ENCODE data around the gene PLG. TPM values are rescaled to one million over a fixed set of nuclear protein-coding genes. Genes with fewer than 3 reads are reported as not detected.
"Not testable (repeated sequence)": the region's sequence is repeated elsewhere in the genome, so short reads cannot be mapped to it uniquely, and the experiment has no call there.

PLG gene
- total RNA-seq, 1 donor: 0.36 TPM

GRCh38 chr6:160696884-160697283 lies 5.2 kb upstream of the PLG start:
- not testable (repeated sequence) for H3K9me3 ChIP-seq (ENCODE audit: low read depth, low read length); DNase-seq (ENCODE audit: insufficient read length, low spot score, missing footprints); H2AFZ ChIP-seq (ENCODE audit: low read length); H3K4me3 ChIP-seq (ENCODE audit: insufficient read depth, low read length); H3K4me2 ChIP-seq (ENCODE audit: insufficient read depth, low read length); H3K79me2 ChIP-seq (ENCODE audit: insufficient read depth, low read length); H3K36me3 ChIP-seq (ENCODE audit: insufficient read depth, low read length); H3K27me3 ChIP-seq (ENCODE audit: insufficient read depth, low read length); H3K4me1 ChIP-seq (ENCODE audit: insufficient read depth, low read length); H3K27ac ChIP-seq (ENCODE audit: low read depth, low read length); H4K20me1 ChIP-seq (ENCODE audit: insufficient read depth, low read length)

GRCh38 chr6:160697826-160698225 lies 4.2 kb upstream of the PLG start:
- Histone ChIP-seq H3K4me1 (ENCODE audit: insufficient read depth, low read length) (no peaks in the 10 kb centered on the region), H3K79me2 (ENCODE audit: insufficient read depth, low read length) (no peaks in the 10 kb centered on the region), H2AFZ (ENCODE audit: low read length) (no peak overlapping the region), H3K27ac (ENCODE audit: low read depth, low read length) (no peak overlapping the region), H3K27me3 (ENCODE audit: insufficient read depth, low read length) (no peaks in the 10 kb centered on the region), H4K20me1 (ENCODE audit: insufficient read depth, low read length) (no peaks in the 10 kb centered on the region), H3K36me3 (ENCODE audit: insufficient read depth, low read length) (no peaks in the 10 kb centered on the region), H3K4me2 (ENCODE audit: insufficient read depth, low read length) (no peak overlapping the region), H3K9me3 (ENCODE audit: low read depth, low read length) (no peaks in the 10 kb centered on the region), H3K4me3 (ENCODE audit: insufficient read depth, low read length) (no peak overlapping the region)
- no peak for TF ChIP-seq CTCF (IDR thresholded peaks at IDR 0.05; ENCODE audit: extremely low read depth, low read depth, low read length)
- DNase-seq (ENCODE audit: insufficient read length, low spot score, missing footprints): no peak

DNA sequence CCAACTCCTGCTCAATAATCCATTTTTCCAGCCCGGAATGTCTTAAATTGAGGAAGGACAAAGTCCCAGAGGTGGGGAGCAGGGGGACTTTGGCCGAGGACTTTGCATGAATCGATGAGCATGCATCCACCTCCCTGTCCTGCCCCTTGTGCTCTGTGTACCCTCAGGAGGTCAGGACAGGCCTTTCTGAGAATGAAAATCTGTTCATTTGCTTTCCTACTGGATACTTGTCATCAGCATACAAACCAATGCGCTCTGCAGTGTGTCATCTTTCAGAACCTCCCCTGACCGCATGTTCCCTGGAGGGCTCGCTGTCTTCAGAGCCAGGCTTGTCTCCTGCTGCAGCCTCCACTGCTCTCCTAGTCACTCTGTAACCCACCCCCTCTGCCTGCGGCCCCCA lies 2.6 kb downstream of the PLG start:
- not testable (repeated sequence) for H2AFZ ChIP-seq (ENCODE audit: low read length); H3K27ac ChIP-seq (ENCODE audit: low read depth, low read length); H4K20me1 ChIP-seq (ENCODE audit: insufficient read depth, low read length); H3K4me2 ChIP-seq (ENCODE audit: insufficient read depth, low read length); H3K4me3 ChIP-seq (ENCODE audit: insufficient read depth, low read length); H3K9me3 ChIP-seq (ENCODE audit: low read depth, low read length); DNase-seq (ENCODE audit: insufficient read length, low spot score, missing footprints); H3K36me3 ChIP-seq (ENCODE audit: insufficient read depth, low read length); H3K79me2 ChIP-seq (ENCODE audit: insufficient read depth, low read length); H3K4me1 ChIP-seq (ENCODE audit: insufficient read depth, low read length); H3K27me3 ChIP-seq (ENCODE audit: insufficient read depth, low read length)

DNA sequence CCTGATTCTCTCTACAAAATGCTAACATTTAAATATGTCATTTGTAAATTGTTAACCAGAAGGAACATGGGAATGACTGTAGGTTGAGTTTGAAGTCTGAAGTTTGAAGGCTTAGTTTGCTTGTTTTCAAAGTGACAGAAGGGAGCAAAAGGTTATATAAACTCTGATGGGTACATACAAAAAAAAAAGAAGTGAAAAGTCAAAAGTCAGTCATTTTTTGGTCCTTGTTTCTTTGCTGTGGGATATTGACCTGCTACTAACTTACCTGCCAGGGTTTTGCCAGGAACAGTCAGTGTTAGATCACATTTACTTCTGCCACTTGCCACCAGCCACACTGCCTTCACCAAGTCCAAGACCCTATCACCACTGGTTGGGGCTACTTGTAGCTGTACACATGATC lies 6.9 kb downstream of the PLG start:
- H3K27ac ChIP-seq (ENCODE audit: low read depth, low read length); H3K36me3 ChIP-seq (ENCODE audit: insufficient read depth, low read length); H3K4me1 ChIP-seq (ENCODE audit: insufficient read depth, low read length); H3K4me2 ChIP-seq (ENCODE audit: insufficient read depth, low read length); H4K20me1 ChIP-seq (ENCODE audit: insufficient read depth, low read length); H3K4me3 ChIP-seq (ENCODE audit: insufficient read depth, low read length); H3K9me3 ChIP-seq (ENCODE audit: low read depth, low read length); H3K79me2 ChIP-seq (ENCODE audit: insufficient read depth, low read length); H2AFZ ChIP-seq (ENCODE audit: low read length); DNase-seq (ENCODE audit: insufficient read length, low spot score, missing footprints); H3K27me3 ChIP-seq (ENCODE audit: insufficient read depth, low read length): not testable (repeated sequence)

DNA sequence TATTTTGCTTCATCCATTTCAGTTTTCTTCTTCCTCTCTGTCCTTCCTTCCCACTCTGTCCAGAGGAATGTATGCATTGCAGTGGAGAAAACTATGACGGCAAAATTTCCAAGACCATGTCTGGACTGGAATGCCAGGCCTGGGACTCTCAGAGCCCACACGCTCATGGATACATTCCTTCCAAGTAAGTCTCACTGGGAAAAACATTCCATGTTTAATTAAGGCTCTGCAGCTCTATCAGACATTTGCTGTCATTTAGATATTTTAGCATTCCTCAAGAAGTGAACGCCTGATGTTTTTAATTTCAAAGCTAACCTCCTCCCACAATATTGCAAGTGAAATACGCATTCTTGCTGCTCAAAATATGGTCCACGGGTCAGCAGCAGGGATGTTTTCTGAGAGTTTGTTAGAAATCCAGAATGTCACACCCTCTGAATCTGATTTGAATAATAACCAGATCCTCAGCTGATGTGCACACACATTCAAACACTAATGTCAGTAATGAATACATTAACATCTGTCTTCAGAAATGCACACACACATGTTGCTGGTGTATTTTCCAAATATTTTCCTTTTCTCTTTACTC lies 12.8 kb downstream of the PLG start:
- H3K79me2 ChIP-seq (ENCODE audit: insufficient read depth, low read length): no peaks in the 10 kb centered on the region
- H4K20me1 ChIP-seq (ENCODE audit: insufficient read depth, low read length): no peaks in the 10 kb centered on the region
- no peaks in the 10 kb centered on the region for H3K36me3 ChIP-seq (ENCODE audit: insufficient read depth, low read length)
- no peak overlapping the region for H3K4me3 ChIP-seq (ENCODE audit: insufficient read depth, low read length)
- H2AFZ ChIP-seq (ENCODE audit: low read length): no peak overlapping the region
- H3K9me3 ChIP-seq (ENCODE audit: low read depth, low read length): no peaks in the 10 kb centered on the region
- H3K27ac ChIP-seq (ENCODE audit: low read depth, low read length): no peak overlapping the region
- no peak for TF ChIP-seq CTCF (IDR thresholded peaks at IDR 0.05; ENCODE audit: extremely low read depth, low read depth, low read length)
- no peak overlapping the region for H3K4me2 ChIP-seq (ENCODE audit: insufficient read depth, low read length)
- no peaks in the 10 kb centered on the region for H3K4me1 ChIP-seq (ENCODE audit: insufficient read depth, low read length)
- no peaks in the 10 kb centered on the region for H3K27me3 ChIP-seq (ENCODE audit: insufficient read depth, low read length)
- no peak for DNase-seq (ENCODE audit: insufficient read length, low spot score, missing footprints)

Data from osteoblast (primary cell).